HG03095 (cell line): ENCODE measurements around the gene CMC2.

ENCODE experiments used
- ATAC-seq: cut with Tn5 transposase; IDR thresholded peaks from one replicate; pipeline ENCODE4 v1.9.1; 2021; ENCODE audit warnings: moderate library complexity; ENCODE audit not compliant: unreplicated experiment

Gene CMC2

DNA sequence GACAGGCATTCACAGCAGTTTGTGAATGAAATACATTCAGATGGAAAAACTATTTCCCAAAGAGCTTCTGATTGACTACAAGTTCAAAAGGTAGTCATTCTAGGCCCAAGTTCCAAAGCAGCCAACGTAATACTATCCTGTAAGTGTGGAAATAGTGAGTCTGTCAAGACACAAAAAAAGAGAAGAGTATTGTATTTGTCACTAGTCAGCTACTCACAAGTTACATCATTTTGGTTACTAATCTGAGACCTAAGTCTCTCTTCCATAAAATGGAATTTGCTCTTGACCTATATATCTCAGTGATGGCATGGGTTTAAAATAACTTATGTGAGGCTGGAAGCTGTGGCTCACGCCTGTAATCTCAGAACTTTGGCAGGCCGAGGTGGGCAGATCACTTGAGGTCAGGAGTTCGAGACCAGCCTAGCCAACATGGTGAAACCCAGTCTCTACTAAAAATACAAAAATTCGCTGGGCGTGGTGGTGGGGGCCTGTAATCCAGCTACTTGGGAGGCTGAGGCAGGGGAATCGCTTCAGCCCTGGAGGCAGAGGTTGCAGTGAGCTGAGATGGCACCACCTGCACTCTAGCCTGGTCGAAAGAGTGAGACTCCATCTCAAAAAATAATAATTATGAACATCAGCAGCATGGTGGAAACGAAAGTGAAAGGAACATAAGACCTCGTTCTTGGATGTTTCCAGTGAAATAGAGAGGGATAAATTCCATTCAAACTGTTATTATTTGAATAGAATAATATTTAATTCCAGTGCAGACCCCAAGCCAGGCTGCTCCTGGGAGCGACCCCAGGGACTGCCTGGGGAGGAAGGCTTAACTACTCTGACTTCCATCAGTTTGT is 2.9 kb downstream of the CMC2 start:
- ATAC-seq: no peak

DNA sequence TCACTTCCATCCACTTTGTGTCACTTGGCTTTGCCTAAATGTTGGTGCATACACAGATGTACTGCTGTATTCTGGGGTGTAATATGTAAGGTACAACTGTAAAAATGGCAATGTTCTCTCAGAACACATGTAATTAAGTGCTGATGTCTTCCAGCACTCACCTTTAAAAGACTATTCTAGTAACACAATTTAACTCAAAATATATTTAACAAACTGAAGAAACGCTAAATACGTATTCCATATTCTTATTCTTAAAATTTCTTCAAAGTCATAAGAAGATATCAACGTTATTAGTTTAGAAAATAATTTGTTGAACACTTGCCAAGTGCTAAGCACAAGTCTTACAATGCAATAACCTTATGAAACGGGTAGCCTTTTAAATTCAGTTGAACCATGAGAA is 3.6 kb downstream of the CMC2 start:
- no peak for ATAC-seq

- ATAC-seq: no peak
These were observed 5.4 kb downstream of the CMC2 start for GRCh38 chr16:81001330-81001729.

DNA sequence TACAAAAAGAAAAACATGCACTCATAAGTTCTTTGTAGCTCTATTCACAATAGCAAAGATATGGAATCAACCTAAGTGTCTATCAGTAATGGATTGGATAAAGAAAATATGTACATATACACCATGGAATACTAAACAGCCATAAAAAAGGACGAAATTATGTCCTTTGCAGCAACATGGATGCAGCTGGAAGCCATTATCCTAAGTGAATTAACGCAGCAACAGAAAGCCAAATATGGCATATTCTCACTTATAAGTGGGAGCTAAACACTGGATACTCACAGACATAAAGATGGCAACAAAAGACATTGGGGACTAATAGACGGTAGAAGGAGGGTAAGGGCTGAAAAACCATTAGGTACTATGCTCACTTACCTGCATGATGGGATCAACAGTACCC is 5.8 kb downstream of the CMC2 start:
- ATAC-seq: no peak

DNA sequence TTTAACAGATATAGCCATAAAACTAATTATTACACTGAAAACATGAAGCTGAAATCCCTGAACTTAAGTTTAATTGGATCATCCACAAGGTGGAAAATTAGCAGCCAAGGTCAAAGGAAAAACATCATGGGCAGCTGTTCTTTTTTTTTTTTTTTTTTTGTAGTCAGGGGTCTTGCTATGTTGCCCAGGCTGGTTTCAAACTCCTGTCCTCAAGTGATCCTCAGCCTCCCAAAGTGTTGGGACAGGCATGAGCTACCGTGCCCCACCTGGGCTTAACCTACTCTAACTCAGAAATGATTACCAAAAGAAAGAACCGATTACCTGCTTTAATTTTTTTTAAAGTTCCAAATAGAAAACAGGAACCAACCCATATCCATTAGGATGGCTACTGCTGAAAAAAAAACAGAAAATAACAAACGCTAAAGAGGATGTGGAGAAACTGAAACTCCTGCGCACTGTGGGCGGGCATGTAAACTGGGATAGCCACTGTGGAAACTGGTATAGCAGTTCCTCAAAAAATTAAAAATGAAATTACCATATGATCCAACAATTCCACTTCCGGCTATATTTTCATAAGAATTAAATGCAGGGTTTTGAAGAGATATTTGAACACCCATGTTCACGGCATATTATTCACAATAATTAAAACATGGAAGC is 8.6 kb downstream of the CMC2 start:
- ATAC-seq: no peak

DNA sequence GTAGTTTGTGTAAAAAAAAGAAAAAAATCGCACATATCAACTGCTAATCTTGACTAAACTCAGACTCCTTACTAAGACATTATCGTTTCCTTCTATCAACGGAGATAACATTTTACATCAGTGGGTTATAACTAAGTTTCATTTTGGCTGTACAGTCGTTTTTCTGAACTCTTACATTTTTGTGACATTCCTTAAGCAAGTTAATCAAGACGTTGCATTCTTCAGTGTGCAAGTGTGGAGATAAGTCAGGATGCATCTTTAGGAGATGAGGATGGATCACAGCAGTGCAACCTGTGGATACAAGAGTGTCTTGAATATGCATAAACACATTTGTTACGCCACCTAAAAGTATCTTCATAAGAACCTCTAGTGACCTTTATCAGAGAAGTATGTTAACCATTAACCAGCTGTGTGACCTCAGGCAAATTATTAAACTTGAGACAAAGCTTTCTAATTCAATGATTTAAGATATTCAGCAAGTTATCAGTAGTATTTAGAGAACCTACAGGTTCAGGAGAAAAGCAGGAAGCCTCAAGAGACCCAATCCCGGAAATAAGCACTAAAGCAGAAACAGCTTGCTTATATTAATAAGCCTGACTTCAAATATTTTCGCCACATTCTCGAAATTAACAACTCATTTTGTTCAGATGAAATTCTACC is 9.4 kb downstream of the CMC2 start:
- peak; percentile 51 for ATAC-seq

- ATAC-seq: no peak
These were observed 10.0 kb downstream of the CMC2 start for GRCh38 chr16:80996688-80997138.

GRCh38 chr16:80994451-80994850 is 12.2 kb downstream of the CMC2 start:
- no peak for ATAC-seq

GRCh38 chr16:80993834-80994233 is 12.9 kb downstream of the CMC2 start:
- no peak for ATAC-seq

DNA sequence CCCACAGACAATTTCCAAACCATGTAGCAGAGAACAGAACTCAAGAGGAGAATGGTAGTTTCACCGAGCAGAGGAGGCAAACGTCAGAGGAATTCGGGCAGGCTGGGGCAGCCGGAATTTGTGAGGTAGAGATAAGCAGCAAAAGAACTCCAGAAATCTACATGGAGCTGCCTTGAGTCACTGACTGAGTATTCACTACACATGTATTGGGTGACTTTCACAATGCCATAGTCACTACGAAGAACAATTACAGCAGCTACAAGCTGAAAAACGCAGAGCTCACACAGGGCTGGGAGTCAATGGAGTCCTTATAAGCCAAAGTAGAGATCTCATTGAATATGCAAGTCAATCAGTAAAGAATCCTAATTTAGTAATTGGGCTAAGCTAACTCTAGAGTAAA is 13.4 kb downstream of the CMC2 start:
- ATAC-seq: no peak

GRCh38 chr16:80992676-80993293 is 13.9 kb downstream of the CMC2 start:
- ATAC-seq: no peak

DNA sequence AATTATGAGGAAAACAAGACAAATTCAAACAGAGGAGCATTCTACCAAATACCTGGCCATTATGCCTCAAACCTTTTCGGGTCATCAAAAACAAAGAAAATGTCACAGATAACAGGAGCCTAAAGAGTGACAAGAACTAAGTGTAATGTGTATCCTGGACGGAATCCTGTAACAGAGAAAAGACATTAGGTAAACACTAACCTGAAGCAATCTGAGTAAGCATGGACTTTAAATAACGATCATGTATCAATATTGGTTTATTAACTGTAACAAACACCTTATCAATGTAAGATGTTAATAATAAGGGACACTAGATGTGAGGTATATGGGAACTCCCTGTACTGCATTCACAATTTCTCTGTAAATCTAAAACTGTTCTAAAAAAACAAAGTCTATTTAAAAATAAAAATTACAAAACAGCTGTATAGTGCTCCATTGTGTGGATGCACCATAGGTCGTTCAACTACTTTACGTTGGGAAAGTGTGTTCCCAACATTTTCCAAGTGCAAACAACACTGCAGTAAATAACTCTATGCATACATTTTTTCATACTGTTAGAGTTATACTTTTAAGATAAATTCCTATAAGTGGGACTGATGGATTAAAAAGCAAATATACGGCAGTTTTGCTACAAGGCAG is 14.8 kb downstream of the CMC2 start:
- ATAC-seq: no peak

- no peak for ATAC-seq
These were observed 15.7 kb downstream of the CMC2 start for GRCh38 chr16:80990978-80991377.

DNA sequence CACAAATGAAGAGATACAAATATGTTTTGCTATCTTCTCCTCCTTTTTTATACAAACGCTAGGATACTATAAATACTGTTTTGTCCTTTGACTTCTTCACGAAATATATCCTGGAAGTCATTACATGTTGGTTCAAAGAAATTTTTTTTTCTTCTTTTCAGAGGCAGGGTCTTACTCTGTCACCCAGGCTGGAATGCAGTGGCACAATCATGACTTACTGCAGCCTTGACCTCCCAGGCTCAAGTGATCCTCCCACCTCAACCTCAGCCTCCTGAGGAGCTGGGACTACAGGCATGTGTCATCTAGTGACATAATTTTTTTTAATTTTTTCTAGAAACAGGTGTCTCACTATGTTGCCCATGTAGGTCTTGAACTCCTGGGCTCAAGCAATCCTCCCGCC is 16.1 kb downstream of the CMC2 start:
- ATAC-seq: no peak

GRCh38 chr16:80989801-80990200 is 16.9 kb downstream of the CMC2 start:
- ATAC-seq: no peak

DNA sequence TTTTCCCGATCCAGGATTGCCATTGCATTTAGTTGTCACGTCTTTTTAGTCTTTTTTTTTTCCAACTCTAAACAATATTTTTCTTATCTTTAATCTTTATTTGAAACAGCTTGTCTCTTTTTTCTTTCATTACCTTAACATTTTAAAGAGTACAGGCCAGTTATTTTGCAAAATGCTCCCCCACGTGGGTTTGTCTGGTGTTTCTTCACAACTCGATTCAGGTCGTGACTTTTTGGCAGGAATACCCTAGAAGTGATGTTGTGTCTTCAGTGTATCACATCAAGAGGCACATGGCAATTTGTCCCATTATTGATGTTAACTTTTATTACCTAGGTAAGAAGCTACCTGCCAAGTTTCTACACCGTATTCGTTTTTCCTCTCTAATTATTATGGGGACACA is 17.9 kb downstream of the CMC2 start:
- ATAC-seq: no peak

DNA sequence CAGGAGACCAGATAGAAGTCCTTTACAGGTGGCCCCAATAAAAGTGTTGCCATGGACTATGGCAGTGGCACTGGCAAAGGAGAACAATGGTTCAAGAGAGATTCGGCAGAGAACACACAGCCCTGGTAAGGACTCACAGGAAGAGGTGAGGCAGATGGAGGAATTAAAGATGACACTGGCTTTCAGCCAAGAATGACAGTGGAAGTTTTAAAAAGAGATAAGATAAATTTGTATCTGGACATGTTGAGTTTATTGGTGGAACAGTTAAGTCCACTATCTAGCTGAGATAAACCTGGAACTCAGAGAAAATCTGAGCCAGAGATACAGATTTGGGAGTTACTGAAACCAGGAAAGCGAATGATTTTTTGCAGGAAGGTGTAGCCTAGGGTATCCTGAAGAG is 20.1 kb downstream of the CMC2 start:
- ATAC-seq: no peak

GRCh38 chr16:80985611-80986010 is 21.1 kb downstream of the CMC2 start:
- ATAC-seq: no peak

GRCh38 chr16:80984124-80984892 is 22.4 kb downstream of the CMC2 start:
- no peak for ATAC-seq

DNA sequence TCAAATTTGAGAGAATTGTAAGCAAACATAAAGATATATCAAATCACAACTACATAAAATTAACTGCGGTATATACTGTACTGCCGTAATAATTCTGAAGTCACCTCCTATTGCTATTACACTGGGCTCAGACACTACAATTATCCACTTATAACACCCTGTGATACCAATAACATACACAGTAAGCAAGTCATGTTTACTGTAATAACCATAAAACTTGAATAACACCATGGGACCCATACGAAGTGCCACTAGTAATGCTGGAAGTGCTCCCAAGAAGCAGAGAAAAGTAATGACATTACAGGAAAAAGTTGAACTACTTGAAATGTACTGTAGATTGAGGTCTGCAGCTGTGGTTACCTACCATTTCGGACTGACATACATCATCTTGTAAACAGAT is 24.0 kb downstream of the CMC2 start:
- ATAC-seq: no peak
